HG03520 (cell line): ENCODE data around the gene GPR37.

ENCODE experiments used
- ATAC-seq: cut with Tn5 transposase; IDR thresholded peaks from one replicate; pipeline ENCODE4 v1.9.1; 2021; ENCODE audit warnings: mild to moderate bottlenecking, moderate library complexity; ENCODE audit not compliant: unreplicated experiment

Gene GPR37, protein sequence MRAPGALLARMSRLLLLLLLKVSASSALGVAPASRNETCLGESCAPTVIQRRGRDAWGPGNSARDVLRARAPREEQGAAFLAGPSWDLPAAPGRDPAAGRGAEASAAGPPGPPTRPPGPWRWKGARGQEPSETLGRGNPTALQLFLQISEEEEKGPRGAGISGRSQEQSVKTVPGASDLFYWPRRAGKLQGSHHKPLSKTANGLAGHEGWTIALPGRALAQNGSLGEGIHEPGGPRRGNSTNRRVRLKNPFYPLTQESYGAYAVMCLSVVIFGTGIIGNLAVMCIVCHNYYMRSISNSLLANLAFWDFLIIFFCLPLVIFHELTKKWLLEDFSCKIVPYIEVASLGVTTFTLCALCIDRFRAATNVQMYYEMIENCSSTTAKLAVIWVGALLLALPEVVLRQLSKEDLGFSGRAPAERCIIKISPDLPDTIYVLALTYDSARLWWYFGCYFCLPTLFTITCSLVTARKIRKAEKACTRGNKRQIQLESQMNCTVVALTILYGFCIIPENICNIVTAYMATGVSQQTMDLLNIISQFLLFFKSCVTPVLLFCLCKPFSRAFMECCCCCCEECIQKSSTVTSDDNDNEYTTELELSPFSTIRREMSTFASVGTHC

DNA sequence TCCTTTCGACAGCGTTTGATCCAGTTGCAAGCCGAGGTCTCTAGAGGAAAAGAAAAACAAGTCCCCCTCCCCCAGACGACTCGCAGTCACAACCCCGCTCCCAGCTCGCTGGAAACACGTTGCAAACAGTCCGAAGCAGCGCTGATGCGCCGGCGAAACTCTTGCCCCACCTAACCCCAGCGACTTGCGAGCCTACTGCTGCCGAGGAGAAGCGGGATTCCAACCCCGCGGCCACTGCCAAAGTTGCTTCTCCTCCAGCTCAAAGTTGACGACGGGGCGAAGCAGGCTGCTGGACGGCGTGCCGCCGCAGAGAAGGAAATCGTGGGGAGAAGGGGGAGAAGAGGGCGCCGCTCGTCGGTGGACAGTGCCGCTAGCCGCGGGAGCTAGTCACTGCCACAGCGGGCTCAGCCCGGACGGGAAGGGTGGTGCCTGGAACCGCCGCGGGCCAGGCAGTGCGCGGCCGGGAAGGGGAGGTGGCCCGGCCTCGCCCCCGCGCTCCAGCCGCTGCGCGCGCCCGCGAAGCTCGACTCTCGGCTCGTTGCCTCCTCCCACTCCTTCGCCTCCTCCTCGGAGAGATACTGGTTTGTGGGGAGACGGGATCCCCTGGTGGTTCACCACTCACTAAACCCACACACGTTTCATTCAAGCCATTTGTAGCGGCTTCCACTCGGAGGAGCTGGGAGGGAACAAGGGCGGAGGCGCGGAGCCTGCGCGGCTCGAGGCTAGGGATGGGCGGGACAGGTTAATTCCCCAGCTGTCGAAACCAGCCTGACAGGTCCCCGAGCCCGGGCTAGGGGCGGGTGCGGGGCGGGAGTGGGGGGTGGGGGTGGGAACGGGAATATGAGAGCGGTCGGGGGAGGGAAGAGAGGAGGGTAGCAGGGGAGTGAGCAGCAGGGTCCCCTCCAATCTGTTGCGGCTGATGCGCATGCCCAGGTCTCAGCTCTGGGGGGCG lies at the start of gene GPR37:
Gene GPR37 (minus strand): TSS at position 392 of the 952 bp plus-strand sequence. CDS start 816 bp downstream, outside the sequence.
- ATAC-seq = peak; percentile 63

- ATAC-seq = no peak
Observed at GRCh38 chr7:124813994-124814798, 48.6 kb upstream of the GPR37 start.

- ATAC-seq = no peak
Observed at GRCh38 chr7:124812764-124813163, 47.2 kb upstream of the GPR37 start.

DNA sequence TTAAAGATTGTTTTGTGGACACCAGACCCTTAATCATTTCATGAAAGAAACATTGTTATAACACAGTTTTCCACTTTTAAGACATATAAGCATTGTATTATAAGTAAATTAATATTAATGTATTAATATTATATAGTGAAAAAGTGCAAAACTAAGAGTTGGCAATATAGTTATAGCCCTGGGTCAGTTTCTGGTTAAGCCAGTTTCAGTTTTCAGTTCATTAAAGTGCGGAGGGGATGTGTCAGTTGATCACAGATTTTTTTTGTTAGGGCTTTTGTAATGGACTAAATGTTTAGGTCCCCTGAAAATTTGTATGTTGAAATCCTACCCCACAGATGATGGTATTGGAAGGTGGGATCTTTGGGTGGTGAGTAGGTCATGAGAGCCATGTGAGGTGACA lies 45.7 kb upstream of the GPR37 start:
- no peak for ATAC-seq

GRCh38 chr7:124810605-124811004 lies 45.0 kb upstream of the GPR37 start:
- no peak for ATAC-seq

- ATAC-seq = no peak
Observed at GRCh38 chr7:124808206-124808605, 42.6 kb upstream of the GPR37 start.

DNA sequence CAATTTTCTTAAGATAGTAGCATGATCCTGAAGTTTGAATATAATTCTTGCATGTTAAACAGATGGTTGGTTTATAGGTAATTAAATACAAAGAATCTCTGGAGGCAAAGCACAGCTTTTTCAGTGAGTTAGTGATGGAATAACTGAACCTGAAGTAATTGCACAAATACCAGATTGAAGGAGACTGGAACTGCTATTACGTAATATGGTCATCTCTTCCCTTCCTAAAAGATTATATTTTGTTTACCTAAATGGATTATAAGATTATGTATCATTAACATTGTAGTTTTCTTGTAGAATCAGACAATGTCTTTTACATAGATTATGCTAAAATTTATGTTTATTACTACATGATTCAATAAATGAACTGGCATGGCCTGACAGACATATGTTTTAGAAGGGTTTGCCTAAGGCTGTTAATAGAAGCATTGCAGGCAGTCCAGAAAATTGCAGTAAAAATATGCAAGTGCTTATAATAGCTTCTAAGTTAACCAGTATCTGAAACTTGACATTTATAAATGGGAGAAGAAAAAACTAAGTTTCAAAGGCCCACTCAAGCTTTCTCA lies 35.8 kb upstream of the GPR37 start:
- no peak for ATAC-seq

DNA sequence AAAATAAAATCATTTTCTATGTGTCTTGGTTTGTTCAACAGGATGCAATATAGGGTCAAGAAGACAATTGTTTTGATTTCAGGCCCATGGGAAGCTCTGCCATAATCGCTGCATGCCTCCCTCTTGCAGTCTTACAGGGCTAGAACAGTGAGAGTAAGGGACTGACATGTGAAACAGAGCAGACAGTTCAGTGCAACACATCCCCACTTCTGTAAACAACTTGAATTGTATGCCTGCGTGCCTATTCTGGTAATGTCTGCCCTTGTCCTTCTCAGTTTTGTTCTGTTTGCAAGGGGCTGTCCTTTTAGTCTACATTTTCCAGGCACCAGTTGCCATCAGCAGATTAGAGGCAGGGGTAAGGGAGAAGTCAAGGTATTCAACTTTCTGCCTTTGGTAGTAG lies 34.8 kb upstream of the GPR37 start:
- ATAC-seq = no peak

- no peak for ATAC-seq
Observed at GRCh38 chr7:124799448-124799847, 33.9 kb upstream of the GPR37 start.

- ATAC-seq = no peak
Observed at GRCh38 chr7:124796771-124797170, 31.2 kb upstream of the GPR37 start.

- no peak for ATAC-seq
Observed at GRCh38 chr7:124792696-124793095, 27.1 kb upstream of the GPR37 start.

GRCh38 chr7:124792002-124792401 lies 26.4 kb upstream of the GPR37 start:
- ATAC-seq = no peak

DNA sequence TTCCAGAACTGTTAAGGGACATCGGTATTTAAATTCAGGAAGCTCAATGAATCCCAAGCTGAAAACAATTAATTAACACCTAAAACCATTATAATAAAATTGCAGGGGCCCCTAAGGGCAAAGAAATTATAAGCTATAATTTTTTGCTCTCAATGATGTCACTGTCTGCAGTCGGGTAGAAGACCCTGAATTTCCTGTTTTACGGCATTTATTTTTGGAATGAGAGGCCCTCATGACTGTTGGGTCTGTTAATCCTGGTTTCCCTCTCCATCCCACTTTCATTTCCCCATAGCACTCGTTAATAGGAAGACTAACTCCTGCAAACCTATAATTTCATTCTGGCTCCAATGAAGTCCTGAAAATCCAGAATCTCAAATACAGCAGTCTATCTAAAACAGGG lies 25.8 kb upstream of the GPR37 start:
- ATAC-seq = no peak

GRCh38 chr7:124790645-124791044 lies 25.1 kb upstream of the GPR37 start:
- peak; percentile 48 for ATAC-seq

DNA sequence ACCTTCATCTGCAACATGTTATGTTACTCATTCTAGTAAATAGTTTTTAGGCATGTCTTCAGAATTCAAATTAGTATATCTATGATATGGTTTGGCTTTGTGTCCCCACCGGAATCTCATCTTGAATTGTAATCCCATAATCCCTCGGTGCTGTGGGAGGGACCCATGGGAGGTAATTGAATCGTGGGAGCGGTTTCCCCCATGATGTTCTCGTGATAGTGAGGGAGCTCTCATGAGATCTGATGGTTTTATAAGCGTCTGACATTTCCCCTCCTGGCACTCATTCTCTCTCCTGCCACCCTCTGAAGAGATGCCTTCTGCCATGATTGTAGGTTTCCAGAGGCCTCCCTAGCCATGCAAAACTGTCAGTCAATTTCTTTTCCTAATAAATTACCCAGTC lies 20.4 kb upstream of the GPR37 start:
- ATAC-seq = no peak

DNA sequence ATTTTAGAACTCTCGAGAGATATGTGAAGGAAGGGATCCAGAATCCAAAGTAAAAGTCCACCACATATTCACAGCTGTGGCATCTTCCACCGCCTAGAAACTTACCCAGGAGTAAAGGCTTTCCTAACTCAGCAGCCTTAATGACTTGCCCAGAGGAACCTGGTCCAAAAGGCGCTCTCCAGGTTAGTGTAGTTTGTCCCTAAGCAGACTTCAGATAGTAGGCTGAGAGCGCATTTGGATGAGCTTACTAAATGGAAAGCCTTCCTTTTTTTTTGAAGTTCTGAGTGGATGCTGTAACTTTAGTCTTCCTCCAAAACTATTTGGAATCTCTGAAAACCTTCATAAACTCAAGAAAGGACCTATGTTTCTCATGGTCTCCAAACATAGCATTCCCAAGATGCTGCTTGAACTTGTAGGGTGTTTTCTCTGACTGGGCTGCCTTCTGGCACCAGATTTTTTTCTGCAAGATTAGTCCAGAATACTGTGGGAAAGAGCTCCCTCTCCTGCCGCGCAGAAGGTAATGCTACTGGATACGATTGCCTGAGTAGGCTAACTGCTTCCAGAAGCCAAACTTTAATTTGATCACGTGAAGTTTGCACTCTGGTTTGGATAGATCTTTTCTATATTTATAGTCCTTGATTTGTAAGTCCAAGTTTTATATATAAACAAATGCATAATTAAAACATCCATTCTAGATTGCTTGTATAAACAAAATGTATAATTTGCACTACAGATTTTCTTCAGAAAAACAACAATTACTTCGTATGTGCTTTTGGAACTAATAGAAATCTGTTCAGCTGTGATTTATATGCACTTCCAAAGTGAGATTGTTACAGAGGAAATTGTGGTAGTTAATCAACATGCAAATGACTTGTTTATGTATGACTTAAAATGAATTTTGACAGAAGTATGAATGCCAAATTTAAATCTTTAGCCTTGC lies 19.6 kb upstream of the GPR37 start:
- ATAC-seq = peak; percentile 96

DNA sequence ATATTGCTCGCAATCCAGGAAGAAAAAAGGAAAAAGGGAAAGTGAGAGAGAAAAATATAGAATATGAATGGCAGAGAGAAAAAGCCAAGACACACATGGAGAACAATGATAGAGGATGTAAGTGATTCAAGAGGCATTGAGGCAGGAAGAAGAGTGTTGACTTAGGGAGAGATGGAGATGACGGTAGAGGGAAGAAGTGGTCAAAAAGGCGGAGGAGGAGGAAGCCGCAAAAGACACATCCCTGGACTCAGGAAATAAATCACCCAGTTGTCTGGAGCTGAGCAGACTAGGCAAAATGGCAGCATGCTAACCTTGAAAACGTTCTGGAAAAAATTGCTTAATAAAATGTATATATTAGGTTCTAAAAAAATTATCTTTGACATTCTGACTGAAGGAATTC lies 17.7 kb upstream of the GPR37 start:
- no peak for ATAC-seq

DNA sequence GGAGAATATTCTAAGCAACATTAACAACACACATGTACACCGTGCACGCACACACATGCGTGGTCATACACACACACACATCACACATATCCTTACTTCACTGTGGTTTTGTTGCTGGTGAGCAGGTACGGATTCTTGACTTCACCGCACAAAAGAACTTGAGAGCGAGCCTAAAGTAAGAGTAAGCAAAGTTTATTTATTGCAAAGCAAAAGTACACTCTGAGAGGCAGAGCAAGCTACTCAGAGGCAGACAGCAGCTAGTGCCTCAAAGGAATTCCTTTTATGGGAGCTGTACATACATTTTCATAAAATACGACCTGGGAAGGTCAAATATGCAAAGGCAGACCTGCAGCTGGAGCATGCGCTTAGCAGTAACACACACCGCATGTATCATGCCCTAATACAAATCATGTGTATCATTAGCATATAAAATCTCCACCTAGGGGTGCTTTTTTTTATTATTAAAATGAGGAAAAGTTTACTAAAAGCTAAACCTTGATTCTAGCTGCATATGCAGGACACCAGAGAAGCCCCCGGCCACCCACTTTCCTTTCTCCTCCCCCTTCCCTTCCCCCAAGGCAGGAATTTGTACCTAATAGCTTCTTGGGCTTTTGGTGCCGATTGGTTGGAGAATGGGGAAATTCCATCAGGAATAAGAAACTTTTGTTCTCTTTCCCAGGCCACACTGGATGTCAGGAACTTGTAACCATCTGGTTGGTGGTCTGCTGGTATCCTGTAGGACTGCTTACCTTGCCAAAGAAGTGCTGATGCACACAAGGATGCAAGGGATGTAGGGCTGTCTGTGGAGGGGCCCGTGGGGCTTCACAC lies 16.5 kb upstream of the GPR37 start:
- no peak for ATAC-seq
